GM12891 (cell line): ENCODE results near the gene NKAIN2.

ENCODE experiments used
- PAX5 ChIP-seq: IDR thresholded peaks from 2 replicates; pipeline ENCODE4 v1.6.1; 2011; ENCODE audit warnings: low read length, moderate library complexity, mild to moderate bottlenecking; ENCODE audit not compliant: insufficient read depth, severe bottlenecking
- POLR2A ChIP-seq: IDR thresholded peaks from 2 replicates; pipeline ENCODE4 v1.6.1; 2011; ENCODE audit warnings: low read depth, low read length, control low read depth
- POLR2AphosphoS5 ChIP-seq: IDR thresholded peaks from 2 replicates; pipeline ENCODE4 v1.6.1; 2011; ENCODE audit warnings: low read depth, low read length, control low read depth
- POU2F2 ChIP-seq: IDR thresholded peaks from 2 replicates; pipeline ENCODE4 v1.6.1; 2011; ENCODE audit warnings: low read depth, mild to moderate bottlenecking, control low read depth, low read length, moderate library complexity
- SPI1 ChIP-seq: IDR thresholded peaks from 2 replicates; pipeline ENCODE4 v1.6.1; 2011; ENCODE audit warnings: low read depth, low read length, control low read depth
- TAF1 ChIP-seq: IDR thresholded peaks from 2 replicates; pipeline ENCODE4 v1.6.1; 2011; ENCODE audit warnings: low read depth, low read length, control low read depth

- no peak for TF ChIP-seq TAF1
- TF ChIP-seq PAX5, result no peak
- TF ChIP-seq POLR2A, result no peak
- TF ChIP-seq POLR2AphosphoS5, result no peak
- no peak for TF ChIP-seq SPI1
- TF ChIP-seq POU2F2, result no peak
These were observed 916.2 kb downstream of the NKAIN2 start for GRCh38 chr6:124719913-124720312.
